Activated CD4-positive, alpha-beta T cell treated with anti-CD3 and anti-CD28 coated beads, Interleukin-2, amount 10 ng/mL, durations not matched to agents 7 days and 5 days (primary cell): Measurements from ENCODE around the gene C1QTNF9B. TPM values are rescaled to one million over a fixed set of nuclear protein-coding genes. Genes with fewer than 3 reads are reported as not detected.
"Not testable (repeated sequence)": the region's sequence is repeated elsewhere in the genome, so short reads cannot be mapped to it uniquely, and the experiment has no call there.

Experiments used
- CTCF ChIA-PET: fragments of 350-600 bp; sonication (Branson Sonifier 250); formaldehyde crosslinking; loops from one replicate; lab custom pipeline; 2021; ENCODE audit warnings: antibody characterized with exemption; lab: Charles Lee
- POLR2A ChIA-PET: fragments of 350-600 bp; sonication (Branson Sonifier 250); formaldehyde crosslinking; loops from one replicate; lab custom pipeline; 2021; ENCODE audit warnings: antibody characterized with exemption; lab: Charles Lee
- DNase-seq: peaks from one replicate; pipeline ENCODE4 v3.0.0-alpha.2; 2020
- H3K27ac Mint-ChIP-seq: one replicate; pipeline ENCODE4 v1.8.0; 2021; ENCODE audit warnings: mild to moderate bottlenecking, moderate library complexity, mixed read lengths
- H3K27me3 Mint-ChIP-seq: one replicate; pipeline ENCODE4 v1.8.0; 2021; ENCODE audit warnings: mixed read lengths
- H3K36me3 Mint-ChIP-seq: one replicate; pipeline ENCODE4 v1.8.0; 2021; ENCODE audit warnings: low read depth, mixed read lengths
- H3K4me1 Mint-ChIP-seq: one replicate; pipeline ENCODE4 v1.8.0; 2021; ENCODE audit warnings: mixed read lengths
- H3K4me3 Mint-ChIP-seq: one replicate; pipeline ENCODE4 v1.8.0; 2021; ENCODE audit warnings: mild to moderate bottlenecking, moderate library complexity, mixed read lengths
- H3K9me3 Mint-ChIP-seq: one replicate; pipeline ENCODE4 v1.8.0; 2021; ENCODE audit warnings: mixed read lengths
- total RNA-seq, 2 experiments: library from RNA; stranded (reverse); gene quantifications; one replicate each; pipeline ENCODE4 v1.2.3, GENCODE V29; 2021

C1QTNF9B gene
- total RNA-seq, result not detected

DNA sequence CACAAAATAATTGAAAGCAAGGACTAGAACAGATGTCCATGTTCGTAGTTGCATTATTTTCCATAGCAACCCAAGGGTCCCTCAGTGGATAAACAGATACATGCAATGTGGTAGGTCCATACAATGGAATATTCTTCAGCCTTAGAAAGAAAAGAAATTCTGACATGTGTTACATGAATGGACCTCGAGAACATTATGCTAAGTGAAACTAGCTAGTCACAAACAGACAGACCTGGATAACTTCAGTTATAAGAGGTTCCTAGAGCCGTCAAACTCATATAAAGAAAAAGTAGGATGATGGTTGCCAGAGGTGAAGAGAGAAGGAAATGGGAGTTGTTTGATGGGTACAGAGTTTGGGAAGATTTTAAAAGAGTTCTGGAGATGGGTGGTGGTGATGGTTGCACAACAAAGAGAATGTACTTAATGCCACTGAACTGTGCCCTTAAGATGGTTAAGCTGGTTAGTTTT, at the start of gene C1QTNF9B:
Gene C1QTNF9B, minus strand, starts transcription at position 51 of the 468 bp plus-strand sequence.
- POLR2A ChIA-PET, H3K4me3 Mint-ChIP-seq, DNase-seq, H3K27ac Mint-ChIP-seq, H3K9me3 Mint-ChIP-seq, H3K36me3 Mint-ChIP-seq: not testable (repeated sequence)
- CTCF ChIA-PET, result interaction anchor here (1.5 kb wide), 1 partner anchor 8 kb away, joined by 6 read pairs; the partner anchor contains the start of gene MIPEP
- Mint-ChIP-seq H3K4me1 (peaks cover 11% of the 10 kb centered on the region), H3K27me3 (peaks cover 14% of the 10 kb centered on the region)

- no peak for DNase-seq
- no peaks in the 10 kb centered on the region for H3K9me3 Mint-ChIP-seq
- H3K27ac Mint-ChIP-seq, result no peak overlapping the region
- no peak overlapping the region for H3K4me3 Mint-ChIP-seq
- CTCF ChIA-PET, result interaction anchor here (0.9 kb wide), 1 partner anchor 12 kb away, joined by 4 read pairs; no protein-coding TSS in a partner anchor
- peaks cover 18% of the 10 kb centered on the region for H3K27me3 Mint-ChIP-seq
- H3K4me1 Mint-ChIP-seq, result no peaks in the 10 kb centered on the region
- no peaks in the 10 kb centered on the region for H3K36me3 Mint-ChIP-seq
- POLR2A ChIA-PET, result no interaction called here
These were observed 49.6 kb upstream of the C1QTNF9B start for GRCh38 chr13:23946900-23947299.

- Mint-ChIP-seq H3K4me3 (no peak overlapping the region), H3K36me3 (no peaks in the 10 kb centered on the region), H3K9me3 (no peaks in the 10 kb centered on the region), H3K4me1 (no peaks in the 10 kb centered on the region), H3K27me3 (peaks cover 23% of the 10 kb centered on the region), H3K27ac (no peak overlapping the region)
- CTCF ChIA-PET, result no interaction called here
- DNase-seq, result no peak
- POLR2A ChIA-PET, result no interaction called here
These were observed 48.8 kb upstream of the C1QTNF9B start for GRCh38 chr13:23946067-23946466.

DNA sequence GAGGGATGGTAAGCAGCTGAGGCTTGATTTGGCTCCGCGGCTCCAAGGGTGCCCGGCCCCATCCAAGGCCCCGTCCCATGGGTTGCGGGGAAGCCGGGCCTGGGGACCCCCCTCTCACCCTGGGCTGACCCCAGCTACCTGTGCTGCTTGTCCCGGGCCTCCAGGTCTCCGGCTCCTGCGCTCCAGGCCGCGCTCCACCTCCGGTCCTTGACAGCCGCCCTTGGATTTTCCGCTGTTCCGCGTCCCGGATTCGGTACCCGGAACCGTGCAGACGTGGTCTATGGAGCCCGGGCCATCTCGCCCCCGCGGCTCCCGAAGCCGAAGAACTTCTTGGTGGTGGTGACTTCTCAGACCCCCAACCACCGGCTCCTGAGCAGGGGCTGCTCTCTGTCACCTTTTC, 48.3 kb upstream of the C1QTNF9B start:
- no peaks in the 10 kb centered on the region for H3K4me1 Mint-ChIP-seq
- no peak for DNase-seq
- H3K27me3 Mint-ChIP-seq, result peaks cover 25% of the 10 kb centered on the region
- H3K27ac Mint-ChIP-seq, result no peak overlapping the region
- no peak overlapping the region for H3K4me3 Mint-ChIP-seq
- CTCF ChIA-PET, result interaction anchor here (0.6 kb wide), 1 partner anchor 248 kb away, joined by 3 read pairs; no protein-coding TSS in a partner anchor
- no peaks in the 10 kb centered on the region for H3K9me3 Mint-ChIP-seq
- POLR2A ChIA-PET, result no interaction called here
- H3K36me3 Mint-ChIP-seq, result no peaks in the 10 kb centered on the region

GRCh38 chr13:23941211-23941610, 43.9 kb upstream of the C1QTNF9B start:
- H3K27me3 Mint-ChIP-seq, result peaks cover 54% of the 10 kb centered on the region
- POLR2A ChIA-PET, result no interaction called here
- no peak overlapping the region for H3K27ac Mint-ChIP-seq
- DNase-seq, result no peak
- no peaks in the 10 kb centered on the region for H3K36me3 Mint-ChIP-seq
- CTCF ChIA-PET, result no interaction called here
- no peaks in the 10 kb centered on the region for H3K9me3 Mint-ChIP-seq
- H3K4me3 Mint-ChIP-seq, result no peak overlapping the region
- no peaks in the 10 kb centered on the region for H3K4me1 Mint-ChIP-seq

DNA sequence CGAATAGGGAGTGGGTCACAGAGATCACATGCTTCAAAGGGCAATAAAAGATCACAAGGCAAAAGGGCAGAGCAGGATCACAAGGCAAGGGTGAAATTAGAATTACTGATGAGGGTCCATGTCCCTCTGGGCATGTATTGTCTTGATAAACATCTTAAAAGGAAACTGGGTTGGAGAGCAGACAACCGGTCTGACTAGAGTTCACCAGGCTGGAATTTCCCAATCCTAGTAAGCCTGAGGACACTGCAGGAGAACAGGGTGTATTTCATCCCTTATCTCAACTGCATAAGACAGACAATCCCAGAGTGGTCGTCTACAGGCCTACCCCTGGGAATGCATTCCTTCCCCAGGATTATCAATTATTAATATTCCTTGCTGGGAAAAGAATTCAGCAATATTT, 42.4 kb upstream of the C1QTNF9B start:
- H3K36me3 Mint-ChIP-seq, POLR2A ChIA-PET, DNase-seq, H3K9me3 Mint-ChIP-seq, H3K27ac Mint-ChIP-seq, H3K4me1 Mint-ChIP-seq, CTCF ChIA-PET, H3K4me3 Mint-ChIP-seq: not testable (repeated sequence)
- peaks cover 52% of the 10 kb centered on the region for H3K27me3 Mint-ChIP-seq

GRCh38 chr13:23934520-23934919, 37.2 kb upstream of the C1QTNF9B start:
- peaks cover 58% of the 10 kb centered on the region for H3K27me3 Mint-ChIP-seq
- CTCF ChIA-PET, result no interaction called here

GRCh38 chr13:23928985-23929384, 31.7 kb upstream of the C1QTNF9B start:
- DNase-seq, result no peak
- Mint-ChIP-seq H3K4me3 (no peak overlapping the region), H3K36me3 (no peaks in the 10 kb centered on the region), H3K27ac (no peak overlapping the region), H3K27me3 (peaks cover 43% of the 10 kb centered on the region), H3K4me1 (no peaks in the 10 kb centered on the region), H3K9me3 (no peaks in the 10 kb centered on the region)
- POLR2A ChIA-PET, result no interaction called here
- CTCF ChIA-PET, result no interaction called here

More at GRCh38 chr13:23934520-23934919, 37.2 kb upstream of the C1QTNF9B start:
- no peak overlapping the region for H3K27ac Mint-ChIP-seq
- H3K4me3 Mint-ChIP-seq, result no peak overlapping the region
- H3K36me3 Mint-ChIP-seq, result no peaks in the 10 kb centered on the region
- POLR2A ChIA-PET, result no interaction called here
- H3K9me3 Mint-ChIP-seq, result no peaks in the 10 kb centered on the region
- H3K4me1 Mint-ChIP-seq, result no peaks in the 10 kb centered on the region
- DNase-seq, result no peak

GRCh38 chr13:23923031-23923430, 25.7 kb upstream of the C1QTNF9B start:
- Mint-ChIP-seq H3K9me3 (no peaks in the 10 kb centered on the region), H3K27me3 (peaks cover 47% of the 10 kb centered on the region), H3K27ac (no peak overlapping the region), H3K4me1 (no peaks in the 10 kb centered on the region), H3K36me3 (no peaks in the 10 kb centered on the region), H3K4me3 (no peak overlapping the region)
- DNase-seq, result no peak
- POLR2A ChIA-PET, result no interaction called here
- CTCF ChIA-PET, result interaction anchor here (1.5 kb wide), 1 partner anchor 14 kb away, joined by 4 read pairs; no protein-coding TSS in a partner anchor

DNA sequence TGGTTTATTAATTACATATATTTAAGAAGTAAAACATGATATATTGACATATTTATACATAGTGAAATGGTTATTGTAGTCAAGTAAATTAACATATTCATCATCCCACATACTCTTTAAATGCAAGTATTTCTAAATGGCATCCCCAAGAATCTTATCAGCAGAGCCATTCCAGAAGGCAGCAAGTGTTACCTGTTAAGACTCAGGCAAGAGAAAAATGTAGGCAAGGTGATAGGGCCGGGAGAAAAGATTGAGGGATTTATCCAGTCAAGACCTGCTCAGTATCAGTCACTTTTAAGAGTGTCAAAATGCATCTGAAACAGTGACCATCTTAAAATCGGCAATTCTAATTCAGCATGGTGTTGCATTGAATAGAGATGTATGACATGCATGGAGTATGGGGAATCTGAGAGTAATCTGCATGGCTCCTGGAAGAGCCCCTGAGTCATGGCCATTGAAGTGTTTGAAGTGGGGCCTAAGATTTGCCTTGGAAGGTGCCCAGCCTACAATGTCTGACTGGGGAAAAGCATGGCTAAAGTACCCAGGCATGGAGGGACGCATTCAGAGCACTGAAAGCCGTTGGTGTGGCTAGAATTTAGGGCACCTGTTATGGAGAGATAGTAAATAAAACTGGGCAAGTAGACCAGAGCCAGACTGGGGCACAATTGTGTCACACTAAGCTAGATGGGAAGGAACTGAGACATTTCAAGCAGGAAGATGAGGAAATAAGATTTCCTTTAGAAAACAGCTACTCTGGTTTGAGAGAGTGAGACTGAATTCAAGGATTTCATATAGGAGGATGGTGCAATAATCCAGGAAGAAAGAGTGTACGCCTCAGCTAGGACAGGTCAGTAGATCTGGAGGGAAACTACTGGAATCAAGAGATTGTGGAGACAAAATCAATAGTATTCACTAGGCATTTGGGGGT, 25.0 kb upstream of the C1QTNF9B start:
- H3K9me3 Mint-ChIP-seq, result no peaks in the 10 kb centered on the region
- H3K36me3 Mint-ChIP-seq, result no peaks in the 10 kb centered on the region
- H3K27me3 Mint-ChIP-seq, result peaks cover 53% of the 10 kb centered on the region
- no peak overlapping the region for H3K27ac Mint-ChIP-seq
- no peaks in the 10 kb centered on the region for H3K4me1 Mint-ChIP-seq
- POLR2A ChIA-PET, result no interaction called here
- H3K4me3 Mint-ChIP-seq, result no peak overlapping the region
- DNase-seq, result no peak
- CTCF ChIA-PET, result interaction anchor here (0.5 to 1.0 kb wide), 5 partner anchors 39 to 698 kb away, joined by 3 read pairs; no protein-coding TSS in a partner anchor

GRCh38 chr13:23921451-23921888, 24.2 kb upstream of the C1QTNF9B start:
- Mint-ChIP-seq H3K4me3 (no peak overlapping the region), H3K27ac (no peak overlapping the region), H3K4me1 (no peaks in the 10 kb centered on the region), H3K9me3 (no peaks in the 10 kb centered on the region), H3K36me3 (no peaks in the 10 kb centered on the region), H3K27me3 (peaks cover 56% of the 10 kb centered on the region)
- POLR2A ChIA-PET, result no interaction called here
- CTCF ChIA-PET, result interaction anchor here (0.5 to 1.0 kb wide), 5 partner anchors 40 to 698 kb away, joined by 3 read pairs; no protein-coding TSS in a partner anchor
- DNase-seq, result peak; percentile 51

DNA sequence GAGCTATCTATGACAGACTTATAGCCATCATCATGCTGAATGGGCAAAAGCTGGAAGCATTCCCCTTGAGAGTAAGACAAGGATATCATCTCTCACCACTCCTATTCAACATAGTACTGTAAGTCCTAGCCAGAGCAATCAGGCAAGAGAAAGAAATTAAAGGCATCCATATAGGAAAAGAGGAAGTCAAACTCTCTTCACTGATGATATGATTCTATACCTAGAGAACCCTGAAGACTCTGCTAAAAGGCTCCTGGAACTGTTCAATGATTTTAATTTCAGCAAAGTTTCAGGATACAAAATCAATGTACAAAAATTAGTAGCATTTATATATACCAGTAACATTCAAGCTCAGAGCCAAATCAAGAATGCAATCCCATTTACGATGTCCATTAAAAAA, 21.7 kb upstream of the C1QTNF9B start:
- CTCF ChIA-PET, result interaction anchor here (1.0 kb wide), 1 partner anchor 64 kb away, joined by 3 read pairs; no protein-coding TSS in a partner anchor
- Mint-ChIP-seq H3K27me3 (peaks cover 60% of the 10 kb centered on the region), H3K36me3 (no peaks in the 10 kb centered on the region), H3K9me3 (no peaks in the 10 kb centered on the region), H3K27ac (no peak overlapping the region), H3K4me1 (no peaks in the 10 kb centered on the region), H3K4me3 (no peak overlapping the region)
- DNase-seq, result no peak
- POLR2A ChIA-PET, result no interaction called here

DNA sequence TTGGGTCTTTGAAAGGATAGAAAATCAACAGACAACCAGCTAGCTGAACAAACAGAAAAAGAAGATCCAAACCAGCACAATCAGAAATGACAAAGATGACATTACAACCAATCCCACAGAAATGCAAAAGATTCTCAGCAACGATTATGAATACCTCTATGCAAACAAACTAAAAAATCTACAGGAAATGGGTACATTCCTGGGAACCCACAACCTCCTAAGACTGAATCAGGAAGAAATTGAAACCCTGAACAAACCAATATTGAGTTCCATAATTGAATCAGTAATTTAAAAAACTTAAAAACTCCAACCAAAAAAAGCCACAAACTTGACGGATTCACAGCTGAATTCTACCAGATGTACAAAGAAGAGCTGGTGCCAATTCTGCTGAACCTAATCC, 20.9 kb upstream of the C1QTNF9B start:
- DNase-seq, result no peak
- POLR2A ChIA-PET, result no interaction called here
- no peaks in the 10 kb centered on the region for H3K4me1 Mint-ChIP-seq
- H3K27me3 Mint-ChIP-seq, result peaks cover 57% of the 10 kb centered on the region
- H3K36me3 Mint-ChIP-seq, result no peaks in the 10 kb centered on the region
- no peak overlapping the region for H3K27ac Mint-ChIP-seq
- H3K9me3 Mint-ChIP-seq, result no peaks in the 10 kb centered on the region
- CTCF ChIA-PET, result interaction anchor here (1.0 kb wide), 1 partner anchor 65 kb away, joined by 3 read pairs; no protein-coding TSS in a partner anchor
- H3K4me3 Mint-ChIP-seq, result no peak overlapping the region
